Esophagus muscularis mucosa (tissue), 3 donors: ENCODE data around the gene HAUS8.

ENCODE experiments used
- POLR2A ChIP-seq: fragments of 450-650 bp; IDR thresholded peaks from one replicate; pipeline ENCODE4 v1.6.1; 2017; ENCODE audit warnings: antibody characterized with exemption, moderate library complexity, mild to moderate bottlenecking, low read depth
- TF ChIP-seq, protein P1 (sequence below), 3 experiments: fragments of 200-600 bp in 2 of 3; fragments of 450-650 bp in 1 of 3; sonication (generic) in 2 of 3; IDR thresholded peaks; one replicate each; pipeline ENCODE4 v1.5.1; 2017 to 2019; ENCODE audit warnings: antibody characterized with exemption in 3 of 3, mild to moderate bottlenecking in 2 of 3, moderate library complexity in 1 of 3

GRCh38 chr19:17043744-17044143 is 31.5 kb downstream of the HAUS8 start:
- TF ChIP-seq, protein P1, sequence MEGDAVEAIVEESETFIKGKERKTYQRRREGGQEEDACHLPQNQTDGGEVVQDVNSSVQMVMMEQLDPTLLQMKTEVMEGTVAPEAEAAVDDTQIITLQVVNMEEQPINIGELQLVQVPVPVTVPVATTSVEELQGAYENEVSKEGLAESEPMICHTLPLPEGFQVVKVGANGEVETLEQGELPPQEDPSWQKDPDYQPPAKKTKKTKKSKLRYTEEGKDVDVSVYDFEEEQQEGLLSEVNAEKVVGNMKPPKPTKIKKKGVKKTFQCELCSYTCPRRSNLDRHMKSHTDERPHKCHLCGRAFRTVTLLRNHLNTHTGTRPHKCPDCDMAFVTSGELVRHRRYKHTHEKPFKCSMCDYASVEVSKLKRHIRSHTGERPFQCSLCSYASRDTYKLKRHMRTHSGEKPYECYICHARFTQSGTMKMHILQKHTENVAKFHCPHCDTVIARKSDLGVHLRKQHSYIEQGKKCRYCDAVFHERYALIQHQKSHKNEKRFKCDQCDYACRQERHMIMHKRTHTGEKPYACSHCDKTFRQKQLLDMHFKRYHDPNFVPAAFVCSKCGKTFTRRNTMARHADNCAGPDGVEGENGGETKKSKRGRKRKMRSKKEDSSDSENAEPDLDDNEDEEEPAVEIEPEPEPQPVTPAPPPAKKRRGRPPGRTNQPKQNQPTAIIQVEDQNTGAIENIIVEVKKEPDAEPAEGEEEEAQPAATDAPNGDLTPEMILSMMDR (IDR thresholded peaks at IDR 0.05): no peak
- TF ChIP-seq POLR2A: no peak
